ENCODE results near the gene OR51E2.

GRCh38 chr11:4654635-4655369 is 42.9 kb downstream of the OR51E2 start:
- TF ChIP-seq, protein P1, sequence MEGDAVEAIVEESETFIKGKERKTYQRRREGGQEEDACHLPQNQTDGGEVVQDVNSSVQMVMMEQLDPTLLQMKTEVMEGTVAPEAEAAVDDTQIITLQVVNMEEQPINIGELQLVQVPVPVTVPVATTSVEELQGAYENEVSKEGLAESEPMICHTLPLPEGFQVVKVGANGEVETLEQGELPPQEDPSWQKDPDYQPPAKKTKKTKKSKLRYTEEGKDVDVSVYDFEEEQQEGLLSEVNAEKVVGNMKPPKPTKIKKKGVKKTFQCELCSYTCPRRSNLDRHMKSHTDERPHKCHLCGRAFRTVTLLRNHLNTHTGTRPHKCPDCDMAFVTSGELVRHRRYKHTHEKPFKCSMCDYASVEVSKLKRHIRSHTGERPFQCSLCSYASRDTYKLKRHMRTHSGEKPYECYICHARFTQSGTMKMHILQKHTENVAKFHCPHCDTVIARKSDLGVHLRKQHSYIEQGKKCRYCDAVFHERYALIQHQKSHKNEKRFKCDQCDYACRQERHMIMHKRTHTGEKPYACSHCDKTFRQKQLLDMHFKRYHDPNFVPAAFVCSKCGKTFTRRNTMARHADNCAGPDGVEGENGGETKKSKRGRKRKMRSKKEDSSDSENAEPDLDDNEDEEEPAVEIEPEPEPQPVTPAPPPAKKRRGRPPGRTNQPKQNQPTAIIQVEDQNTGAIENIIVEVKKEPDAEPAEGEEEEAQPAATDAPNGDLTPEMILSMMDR (IDR thresholded peaks at IDR 0.05) = no peak
- no peak for TF ChIP-seq POLR2AphosphoS5 (IDR thresholded peaks at IDR 0.05)

Data from sigmoid colon (tissue), 4 donors.